Panc1 (cell line): Measurements from ENCODE around the gene BIRC6. TPM values are rescaled to one million over a fixed set of nuclear protein-coding genes. Genes with fewer than 3 reads are reported as not detected.

ENCODE experiments used
- ATAC-seq: fragments of 200-7000 bp; cut with Tn5 transposase; 2 replicates; pipeline ENCODE4 v1.9.1; 2020; ENCODE audit warnings: mild to moderate bottlenecking, moderate library complexity
- BruUV-seq: library from RNA; stranded (reverse); fragments of 400-500 nt; replicated peaks from 2 replicates; lab custom pipeline; 2021; lab: Mats Ljungman, UMichigan
- CTCF ChIA-PET: fragments of 300-600 bp; sonication (Branson Sonifier 250); formaldehyde crosslinking; loops from one replicate; lab custom pipeline; 2022; ENCODE audit warnings: antibody characterized with exemption; lab: Charles Lee
- POLR2A ChIA-PET: fragments of 300-600 bp; sonication (Branson Sonifier 250); formaldehyde crosslinking; loops from one replicate; lab custom pipeline; 2022; ENCODE audit warnings: antibody characterized with exemption; lab: Charles Lee
- DNase-seq: peaks from one replicate; pipeline ENCODE4 v3.0.0-alpha.2; 2010; ENCODE audit warnings: low read depth, low spot score
- H3K27ac ChIP-seq: 2 replicates; pipeline ENCODE4 v1.5.1; 2011; ENCODE audit warnings: mild to moderate bottlenecking, low read length, inconsistent platforms
- H3K27me3 ChIP-seq: fragments of 200-500 bp; sonication (Bioruptor generic); 2 replicates; pipeline ENCODE4 v1.6.0; 2014; ENCODE audit warnings: low read length, inconsistent platforms; ENCODE audit not compliant: control insufficient read depth, insufficient read depth
- H3K36me3 ChIP-seq: fragments of 200-500 bp; sonication (Bioruptor generic); 2 replicates; pipeline ENCODE4 v1.5.1; 2014; ENCODE audit warnings: inconsistent platforms, mild to moderate bottlenecking, low read length, moderate library complexity; ENCODE audit not compliant: control insufficient read depth, insufficient read depth
- H3K4me1 ChIP-seq: 2 replicates; pipeline ENCODE4 v1.5.1; 2011; ENCODE audit warnings: inconsistent platforms, mild to moderate bottlenecking, low read length, moderate library complexity; ENCODE audit not compliant: control insufficient read depth, insufficient read depth
- H3K4me3 ChIP-seq, 2 experiments: 2 replicates each; pipeline ENCODE4 v1.5.1; 2011 to 2012; ENCODE audit warnings: low read depth in 2 of 2, low read length in 2 of 2, mild to moderate bottlenecking in 2 of 2, inconsistent platforms in 1 of 2, moderate library complexity in 1 of 2
- H3K9me3 ChIP-seq: fragments of 200-500 bp; sonication (Bioruptor generic); 2 replicates; pipeline ENCODE4 v1.5.1; 2014; ENCODE audit warnings: low read depth, mild to moderate bottlenecking, inconsistent platforms, low read length, moderate library complexity; ENCODE audit not compliant: control insufficient read depth, insufficient read depth
- POLR2AphosphoS5 ChIP-seq: IDR thresholded peaks from 2 replicates; pipeline ENCODE4 v1.6.1; 2012; ENCODE audit warnings: mild to moderate bottlenecking, low read depth, low read length, moderate library complexity
- SIN3A ChIP-seq: IDR thresholded peaks from 2 replicates; pipeline ENCODE4 v1.6.1; 2012; ENCODE audit warnings: low read depth, mild to moderate bottlenecking, low read length, moderate library complexity, borderline replicate concordance; ENCODE audit not compliant: insufficient read depth
- TCF7L2 ChIP-seq: IDR thresholded peaks from 2 replicates; pipeline ENCODE4 v1.6.1; 2011; ENCODE audit warnings: mild to moderate bottlenecking, low read depth, low read length, inconsistent platforms
- in situ Hi-C: cut with HindIII; loops from 2 replicates; pipeline ENCODE4 v1.10.0; 2016; ENCODE audit warnings: low sequenced_read_pairs, low pct_unique_long_range_greater_than_20kb
- intact Hi-C: fragments of 100-400 bp; cut with micrococcal nuclease; formaldehyde crosslinking; loops from one replicate; pipeline ENCODE4 v1.10.0; 2022; ENCODE audit not compliant: unreplicated experiment
- total RNA-seq: library from RNA; stranded (reverse); gene quantifications from one replicate; pipeline ENCODE4 v1.2.1, GENCODE V29; 2021; ENCODE audit not compliant: unreplicated experiment
- TF ChIP-seq, protein P1 (sequence below), 2 experiments: IDR thresholded peaks; 2 replicates each; pipeline ENCODE4 v1.6.1; 2011 to 2012; ENCODE audit warnings: low read depth in 2 of 2, control low read depth in 1 of 2, low read length in 1 of 2, mild to moderate bottlenecking in 1 of 2, moderate library complexity in 1 of 2; ENCODE audit not compliant: insufficient read depth in 1 of 2
- TF ChIP-seq, protein P2 (sequence below): fragments of 450-650 bp; IDR thresholded peaks from 2 replicates; pipeline ENCODE4 v1.5.1; 2017; ENCODE audit warnings: mild to moderate bottlenecking

The BIRC6 gene
- total RNA-seq, 1 experiment from 2014 or later, result 73.1 TPM

DNA sequence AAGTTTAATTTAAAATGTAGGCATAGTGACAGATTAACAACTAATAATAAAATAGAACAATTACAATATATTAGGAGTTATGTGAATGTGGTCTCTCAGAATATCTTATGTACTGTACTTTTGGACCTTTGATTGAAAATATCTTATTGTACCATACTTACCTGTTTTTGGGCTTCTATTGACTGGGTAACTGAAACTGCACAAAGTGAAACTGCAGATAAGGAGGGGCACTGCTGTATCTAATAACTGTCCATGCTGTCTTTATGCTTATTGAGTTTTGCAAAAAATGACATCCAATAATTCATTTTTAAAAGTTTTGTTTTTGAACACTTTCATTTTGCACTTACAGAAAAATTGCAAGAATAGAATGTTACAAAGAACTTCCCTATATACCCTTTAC, 19.9 kb downstream of the BIRC6 start:
- Histone ChIP-seq H3K27me3 (no peaks in the 10 kb centered on the region), H3K27ac (no peak overlapping the region), H3K4me3 (no peak overlapping the region), H3K4me1 (peaks cover 4% of the 10 kb centered on the region; the same call in 1 of the 2 replicates), H3K36me3 (0 out of 2 replicates have a peak, but pooled peaks cover 2% of the 10 kb centered on the region), H3K9me3 (no peaks in the 10 kb centered on the region)
- CTCF ChIA-PET, result no interaction called here
- POLR2A ChIA-PET, result no interaction called here
- in situ Hi-C loops, result no loop called here
- ATAC-seq, result no peak
- intact Hi-C loops, result no loop called here
- no TSS peak for BruUV-seq
- no peak for DNase-seq
- TF ChIP-seq, protein P1, sequence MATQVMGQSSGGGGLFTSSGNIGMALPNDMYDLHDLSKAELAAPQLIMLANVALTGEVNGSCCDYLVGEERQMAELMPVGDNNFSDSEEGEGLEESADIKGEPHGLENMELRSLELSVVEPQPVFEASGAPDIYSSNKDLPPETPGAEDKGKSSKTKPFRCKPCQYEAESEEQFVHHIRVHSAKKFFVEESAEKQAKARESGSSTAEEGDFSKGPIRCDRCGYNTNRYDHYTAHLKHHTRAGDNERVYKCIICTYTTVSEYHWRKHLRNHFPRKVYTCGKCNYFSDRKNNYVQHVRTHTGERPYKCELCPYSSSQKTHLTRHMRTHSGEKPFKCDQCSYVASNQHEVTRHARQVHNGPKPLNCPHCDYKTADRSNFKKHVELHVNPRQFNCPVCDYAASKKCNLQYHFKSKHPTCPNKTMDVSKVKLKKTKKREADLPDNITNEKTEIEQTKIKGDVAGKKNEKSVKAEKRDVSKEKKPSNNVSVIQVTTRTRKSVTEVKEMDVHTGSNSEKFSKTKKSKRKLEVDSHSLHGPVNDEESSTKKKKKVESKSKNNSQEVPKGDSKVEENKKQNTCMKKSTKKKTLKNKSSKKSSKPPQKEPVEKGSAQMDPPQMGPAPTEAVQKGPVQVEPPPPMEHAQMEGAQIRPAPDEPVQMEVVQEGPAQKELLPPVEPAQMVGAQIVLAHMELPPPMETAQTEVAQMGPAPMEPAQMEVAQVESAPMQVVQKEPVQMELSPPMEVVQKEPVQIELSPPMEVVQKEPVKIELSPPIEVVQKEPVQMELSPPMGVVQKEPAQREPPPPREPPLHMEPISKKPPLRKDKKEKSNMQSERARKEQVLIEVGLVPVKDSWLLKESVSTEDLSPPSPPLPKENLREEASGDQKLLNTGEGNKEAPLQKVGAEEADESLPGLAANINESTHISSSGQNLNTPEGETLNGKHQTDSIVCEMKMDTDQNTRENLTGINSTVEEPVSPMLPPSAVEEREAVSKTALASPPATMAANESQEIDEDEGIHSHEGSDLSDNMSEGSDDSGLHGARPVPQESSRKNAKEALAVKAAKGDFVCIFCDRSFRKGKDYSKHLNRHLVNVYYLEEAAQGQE (IDR thresholded peaks at IDR 0.05; ENCODE audit: insufficient read depth in 1 of 2, low read depth in 2 of 2, low read length in 1 of 2), result no peak
- TF ChIP-seq, protein P2, sequence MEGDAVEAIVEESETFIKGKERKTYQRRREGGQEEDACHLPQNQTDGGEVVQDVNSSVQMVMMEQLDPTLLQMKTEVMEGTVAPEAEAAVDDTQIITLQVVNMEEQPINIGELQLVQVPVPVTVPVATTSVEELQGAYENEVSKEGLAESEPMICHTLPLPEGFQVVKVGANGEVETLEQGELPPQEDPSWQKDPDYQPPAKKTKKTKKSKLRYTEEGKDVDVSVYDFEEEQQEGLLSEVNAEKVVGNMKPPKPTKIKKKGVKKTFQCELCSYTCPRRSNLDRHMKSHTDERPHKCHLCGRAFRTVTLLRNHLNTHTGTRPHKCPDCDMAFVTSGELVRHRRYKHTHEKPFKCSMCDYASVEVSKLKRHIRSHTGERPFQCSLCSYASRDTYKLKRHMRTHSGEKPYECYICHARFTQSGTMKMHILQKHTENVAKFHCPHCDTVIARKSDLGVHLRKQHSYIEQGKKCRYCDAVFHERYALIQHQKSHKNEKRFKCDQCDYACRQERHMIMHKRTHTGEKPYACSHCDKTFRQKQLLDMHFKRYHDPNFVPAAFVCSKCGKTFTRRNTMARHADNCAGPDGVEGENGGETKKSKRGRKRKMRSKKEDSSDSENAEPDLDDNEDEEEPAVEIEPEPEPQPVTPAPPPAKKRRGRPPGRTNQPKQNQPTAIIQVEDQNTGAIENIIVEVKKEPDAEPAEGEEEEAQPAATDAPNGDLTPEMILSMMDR, result no peak
- no peak for TF ChIP-seq POLR2AphosphoS5
- no peak for TF ChIP-seq TCF7L2
- TF ChIP-seq SIN3A, result no peak

DNA sequence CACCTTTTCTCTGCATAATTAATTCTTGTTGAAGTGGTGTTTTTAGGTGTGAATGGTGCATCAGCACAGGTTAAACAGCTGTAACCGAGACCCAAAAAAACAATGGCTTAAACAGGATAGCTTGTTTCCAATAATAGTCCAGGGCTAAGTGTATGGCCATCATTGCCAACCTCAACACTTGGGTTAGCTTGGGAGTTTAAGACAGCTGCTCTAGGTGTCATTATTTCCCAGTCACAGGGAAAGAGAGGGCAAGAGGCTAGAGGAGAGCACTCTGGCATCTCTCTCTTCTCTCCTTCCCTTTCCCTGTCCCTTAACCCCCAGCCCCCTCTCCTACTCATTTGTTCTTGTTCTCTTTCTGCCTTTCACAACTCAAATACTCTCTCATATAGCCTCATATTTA, 21.1 kb downstream of the BIRC6 start:
- CTCF ChIA-PET, result no interaction called here
- in situ Hi-C loops (no loop called here), intact Hi-C loops (no loop called here)
- Histone ChIP-seq H3K4me1 (peaks cover 4% of the 10 kb centered on the region; the same call in 1 of the 2 replicates), H3K9me3 (no peaks in the 10 kb centered on the region), H3K27me3 (no peaks in the 10 kb centered on the region), H3K27ac (no peak overlapping the region), H3K36me3 (0 out of 2 replicates have a peak, but pooled peaks cover 2% of the 10 kb centered on the region), H3K4me3 (no peak overlapping the region)
- TF ChIP-seq, protein P2, result no peak
- no peak for TF ChIP-seq POLR2AphosphoS5
- TF ChIP-seq SIN3A, result no peak
- TF ChIP-seq TCF7L2, result no peak
- TF ChIP-seq, protein P1 (IDR thresholded peaks at IDR 0.05; ENCODE audit: insufficient read depth in 1 of 2, low read depth in 2 of 2, low read length in 1 of 2), result no peak
- no TSS peak for BruUV-seq
- no peak for ATAC-seq
- DNase-seq, result no peak
- POLR2A ChIA-PET, result no interaction called here
